ENCODE results near the gene SMARCB1. TPM values are rescaled to one million over a fixed set of nuclear protein-coding genes. Genes with fewer than 3 reads are reported as not detected.

The SMARCB1 gene
- total and polyA plus RNA-seq, 4 donors = 39.2 to 69.6 (median 47.8) TPM

GRCh38 chr22:23743303-23743705, 43.5 kb upstream of the SMARCB1 start:
- no peak for TF ChIP-seq CTCF (IDR thresholded peaks at IDR 0.05; ENCODE audit: control extremely low read depth, extremely low read depth)
- Histone ChIP-seq H3K27ac (ENCODE audit: low read depth in 1 of 2, low read length in 1 of 2) (no peak overlapping the region), H3K36me3 (ENCODE audit: control insufficient read depth in 4 of 4, insufficient read depth in 4 of 4, low read length in 4 of 4) (peaks cover 6 to 33% (median 28%) of the 10 kb centered on the region in 4 donors), H3K4me1 (ENCODE audit: control insufficient read depth in 5 of 5, insufficient read depth in 5 of 5, low read length in 5 of 5) (no peaks in the 10 kb centered on the region), H3K27me3 (ENCODE audit: control insufficient read depth in 3 of 3, insufficient read depth in 3 of 3, low read length in 2 of 3) (no peaks in the 10 kb centered on the region), H3K4me3 (no peak overlapping the region), H3K9ac (ENCODE audit: insufficient read depth in 1 of 2, low read length in 2 of 2) (no peak overlapping the region), H3K9me3 (ENCODE audit: control insufficient read depth in 4 of 4, insufficient read depth in 3 of 4, low read length in 3 of 4) (peaks cover 0 to 8% (median 0%) of the 10 kb centered on the region in 4 donors)
- no peak for ATAC-seq (ENCODE audit: insufficient read depth, low FRiP score)
- DNase-seq = peak in 1 of 3 donors; percentile 8
- WGBS, 2 donors = 65 to 67% methylated on average over 2 of the region's 2 CpGs

GRCh38 chr22:23744001-23744400, 42.8 kb upstream of the SMARCB1 start:
- DNase-seq (no peak), ATAC-seq (ENCODE audit: insufficient read depth, low FRiP score) (no peak)
- Histone ChIP-seq H3K36me3 (ENCODE audit: control insufficient read depth in 4 of 4, insufficient read depth in 4 of 4, low read length in 4 of 4) (peaks cover 6 to 33% (median 28%) of the 10 kb centered on the region in 4 donors), H3K4me1 (ENCODE audit: control insufficient read depth in 5 of 5, insufficient read depth in 5 of 5, low read length in 5 of 5) (no peaks in the 10 kb centered on the region), H3K4me3 (no peak overlapping the region), H3K9ac (ENCODE audit: insufficient read depth in 1 of 2, low read length in 2 of 2) (no peak overlapping the region), H3K9me3 (ENCODE audit: control insufficient read depth in 4 of 4, insufficient read depth in 3 of 4, low read length in 3 of 4) (peaks cover 0 to 8% (median 0%) of the 10 kb centered on the region in 4 donors), H3K27me3 (ENCODE audit: control insufficient read depth in 3 of 3, insufficient read depth in 3 of 3, low read length in 2 of 3) (no peaks in the 10 kb centered on the region), H3K27ac (ENCODE audit: low read depth in 1 of 2, low read length in 1 of 2) (no peak overlapping the region)
- 95 to 97% methylated on average over 13 of the region's 13 CpGs for WGBS, 2 donors
- TF ChIP-seq CTCF (IDR thresholded peaks at IDR 0.05; ENCODE audit: control extremely low read depth, extremely low read depth) = no peak

- DNase-seq (no peak), ATAC-seq (ENCODE audit: insufficient read depth, low FRiP score) (no peak)
- 97 to 98% methylated on average over 14 of the region's 14 CpGs for WGBS, 2 donors
- TF ChIP-seq CTCF (IDR thresholded peaks at IDR 0.05; ENCODE audit: control extremely low read depth, extremely low read depth) = no peak
- Histone ChIP-seq H3K27ac (ENCODE audit: low read depth in 1 of 2, low read length in 1 of 2) (no peak overlapping the region), H3K9me3 (ENCODE audit: control insufficient read depth in 4 of 4, insufficient read depth in 3 of 4, low read length in 3 of 4) (peaks cover 0 to 8% (median 0%) of the 10 kb centered on the region in 4 donors), H3K4me3 (no peak overlapping the region), H3K4me1 (ENCODE audit: control insufficient read depth in 5 of 5, insufficient read depth in 5 of 5, low read length in 5 of 5) (peaks cover 0 to 1% (median 0%) of the 10 kb centered on the region in 5 donors), H3K27me3 (ENCODE audit: control insufficient read depth in 3 of 3, insufficient read depth in 3 of 3, low read length in 2 of 3) (no peaks in the 10 kb centered on the region), H3K36me3 (ENCODE audit: control insufficient read depth in 4 of 4, insufficient read depth in 4 of 4, low read length in 4 of 4) (peaks cover 6 to 33% (median 28%) of the 10 kb centered on the region in 4 donors), H3K9ac (ENCODE audit: insufficient read depth in 1 of 2, low read length in 2 of 2) (no peak overlapping the region)
Measured at GRCh38 chr22:23744485-23744884, 42.3 kb upstream of the SMARCB1 start.

- Histone ChIP-seq H3K27me3 (ENCODE audit: control insufficient read depth in 3 of 3, insufficient read depth in 3 of 3, low read length in 2 of 3) (no peaks in the 10 kb centered on the region), H3K27ac (ENCODE audit: low read depth in 1 of 2, low read length in 1 of 2) (no peak overlapping the region), H3K9ac (ENCODE audit: insufficient read depth in 1 of 2, low read length in 2 of 2) (no peak overlapping the region), H3K4me1 (ENCODE audit: control insufficient read depth in 5 of 5, insufficient read depth in 5 of 5, low read length in 5 of 5) (peaks cover 0 to 11% (median 4%) of the 10 kb centered on the region in 5 donors), H3K4me3 (no peak overlapping the region), H3K36me3 (ENCODE audit: control insufficient read depth in 4 of 4, insufficient read depth in 4 of 4, low read length in 4 of 4) (peaks cover 6 to 33% (median 28%) of the 10 kb centered on the region in 4 donors), H3K9me3 (ENCODE audit: control insufficient read depth in 4 of 4, insufficient read depth in 3 of 4, low read length in 3 of 4) (peaks cover 0 to 8% (median 0%) of the 10 kb centered on the region in 4 donors)
- ATAC-seq (ENCODE audit: insufficient read depth, low FRiP score) (no peak), DNase-seq (peak; percentile 26 to 63 (median 58))
- 63 to 73% methylated on average over 6 of the region's 6 CpGs for WGBS, 2 donors
- no peak for TF ChIP-seq CTCF (IDR thresholded peaks at IDR 0.05; ENCODE audit: control extremely low read depth, extremely low read depth)
Measured at GRCh38 chr22:23745791-23746190, 41.0 kb upstream of the SMARCB1 start.

Data from lung (tissue), 12 donors.